Superior temporal gyrus (tissue), 1 donor: ENCODE data around the gene RNF17.

ENCODE experiments used
- DNase-seq: peaks from one replicate; pipeline ENCODE4 v3.0.0-alpha.2; 2016; ENCODE audit errors: extremely low spot score

Gene RNF17

GRCh38 chr13:24851546-24851945, 87.6 kb downstream of the RNF17 start:
- no peak for DNase-seq

GRCh38 chr13:24854311-24854710, 90.3 kb downstream of the RNF17 start:
- no peak for DNase-seq

- no peak for DNase-seq
Observed at GRCh38 chr13:24858953-24859352, 95.0 kb downstream of the RNF17 start.

- DNase-seq: no peak
Observed at GRCh38 chr13:24860770-24861169, 96.8 kb downstream of the RNF17 start.

GRCh38 chr13:24861617-24862362, 97.8 kb downstream of the RNF17 start:
- no peak for DNase-seq

- DNase-seq: no peak
Observed at GRCh38 chr13:24863748-24864540, 100.0 kb downstream of the RNF17 start.

GRCh38 chr13:24864579-24864978, 100.6 kb downstream of the RNF17 start:
- DNase-seq: no peak

GRCh38 chr13:24865163-24865953, 101.4 kb downstream of the RNF17 start:
- peak; percentile 69 for DNase-seq

GRCh38 chr13:24866488-24866887, 102.5 kb downstream of the RNF17 start:
- DNase-seq: no peak

- no peak for DNase-seq
Observed at GRCh38 chr13:24868874-24869273, 104.9 kb downstream of the RNF17 start.

- no peak for DNase-seq
Observed at GRCh38 chr13:24870380-24870760, 106.4 kb downstream of the RNF17 start.

GRCh38 chr13:24875566-24875965, 111.6 kb downstream of the RNF17 start:
- DNase-seq: no peak

- no peak for DNase-seq
Observed at GRCh38 chr13:24877531-24877930, 113.6 kb downstream of the RNF17 start.

GRCh38 chr13:24878340-24878739, 114.4 kb downstream of the RNF17 start:
- no peak for DNase-seq

GRCh38 chr13:24882665-24883064, 118.7 kb downstream of the RNF17 start:
- no peak for DNase-seq

- DNase-seq: no peak
Observed at GRCh38 chr13:24887759-24888158, 123.8 kb downstream of the RNF17 start.

GRCh38 chr13:24888291-24888931, 124.4 kb downstream of the RNF17 start:
- DNase-seq: no peak

- DNase-seq: no peak
Observed at GRCh38 chr13:24890256-24890655, 126.3 kb downstream of the RNF17 start.

- DNase-seq: no peak
Observed at GRCh38 chr13:24891476-24892108, 127.6 kb downstream of the RNF17 start.

- no peak for DNase-seq
Observed at GRCh38 chr13:24892829-24893228, 128.9 kb downstream of the RNF17 start.

- DNase-seq: no peak
Observed at GRCh38 chr13:24893863-24894262, 129.9 kb downstream of the RNF17 start.
